RWPE1 (cell line): ENCODE data around the gene IMMP2L.

Source experiments
- CTCF ChIA-PET: fragments of 350-600 bp; sonication (Branson Sonifier 250); formaldehyde crosslinking; extraction: SDS; loops from one replicate; lab custom pipeline; 2021; lab: Yijun Ruan, JAX
- POLR2A ChIA-PET: fragments of 400-600 bp; formaldehyde crosslinking; extraction: SDS; loops from one replicate; lab custom pipeline; 2020; ENCODE audit warnings: antibody characterized with exemption; ENCODE audit not compliant: low non-redundant PET; lab: Yijun Ruan, JAX
- DNase-seq: peaks from one replicate; pipeline ENCODE4 v3.0.0; 2012; ENCODE audit warnings: low spot score
- H3K27ac ChIP-seq: fragments of 450-650 bp; 2 replicates; pipeline ENCODE4 v1.5.1; 2017
- TF ChIP-seq, protein P1 (sequence below): fragments of 450-650 bp; conservative IDR thresholded peaks from 2 replicates; pipeline ENCODE4 v1.5.1; 2017; ENCODE audit warnings: low read depth, mild to moderate bottlenecking

IMMP2L gene

GRCh38 chr7:110897538-110897937, 664.8 kb downstream of the IMMP2L start:
- POLR2A ChIA-PET = no interaction called here
- H3K27ac ChIP-seq = no peak overlapping the region
- TF ChIP-seq, protein P1, sequence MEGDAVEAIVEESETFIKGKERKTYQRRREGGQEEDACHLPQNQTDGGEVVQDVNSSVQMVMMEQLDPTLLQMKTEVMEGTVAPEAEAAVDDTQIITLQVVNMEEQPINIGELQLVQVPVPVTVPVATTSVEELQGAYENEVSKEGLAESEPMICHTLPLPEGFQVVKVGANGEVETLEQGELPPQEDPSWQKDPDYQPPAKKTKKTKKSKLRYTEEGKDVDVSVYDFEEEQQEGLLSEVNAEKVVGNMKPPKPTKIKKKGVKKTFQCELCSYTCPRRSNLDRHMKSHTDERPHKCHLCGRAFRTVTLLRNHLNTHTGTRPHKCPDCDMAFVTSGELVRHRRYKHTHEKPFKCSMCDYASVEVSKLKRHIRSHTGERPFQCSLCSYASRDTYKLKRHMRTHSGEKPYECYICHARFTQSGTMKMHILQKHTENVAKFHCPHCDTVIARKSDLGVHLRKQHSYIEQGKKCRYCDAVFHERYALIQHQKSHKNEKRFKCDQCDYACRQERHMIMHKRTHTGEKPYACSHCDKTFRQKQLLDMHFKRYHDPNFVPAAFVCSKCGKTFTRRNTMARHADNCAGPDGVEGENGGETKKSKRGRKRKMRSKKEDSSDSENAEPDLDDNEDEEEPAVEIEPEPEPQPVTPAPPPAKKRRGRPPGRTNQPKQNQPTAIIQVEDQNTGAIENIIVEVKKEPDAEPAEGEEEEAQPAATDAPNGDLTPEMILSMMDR = no peak
- CTCF ChIA-PET = no interaction called here
- no peak for DNase-seq

DNA sequence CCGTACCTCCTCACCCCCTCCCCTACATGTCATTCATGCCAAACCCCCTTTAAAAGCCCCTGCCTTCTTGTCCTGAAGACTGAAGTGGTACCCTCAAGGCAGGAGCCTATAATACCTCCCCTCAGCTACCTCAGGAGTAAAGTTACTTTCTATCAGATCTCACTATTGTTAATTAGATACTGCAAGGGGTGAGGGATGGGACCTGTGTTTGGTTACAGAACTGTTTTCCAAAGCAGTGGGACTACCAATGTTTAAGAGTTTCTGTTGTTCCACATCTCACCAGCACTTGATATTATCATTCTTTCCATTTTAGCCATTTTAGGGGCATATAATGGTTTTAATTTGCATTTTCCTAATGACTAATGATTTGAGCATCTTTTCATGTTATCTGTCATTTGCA, 668.2 kb downstream of the IMMP2L start:
- H3K27ac ChIP-seq = no peak overlapping the region
- no peak for DNase-seq
- ChIA-PET POLR2A (no interaction called here), CTCF (no interaction called here)
- TF ChIP-seq, protein P1 = no peak

- ChIA-PET POLR2A (no interaction called here), CTCF (no interaction called here)
- TF ChIP-seq, protein P1 = no peak
- H3K27ac ChIP-seq = no peak overlapping the region
- no peak for DNase-seq
Observed at GRCh38 chr7:110891197-110891596, 671.1 kb downstream of the IMMP2L start.

- no peak for DNase-seq
- POLR2A ChIA-PET = no interaction called here
- CTCF ChIA-PET = no interaction called here
Observed at GRCh38 chr7:110890101-110890500, 672.2 kb downstream of the IMMP2L start.

GRCh38 chr7:110889335-110889734, 673.0 kb downstream of the IMMP2L start:
- ChIA-PET CTCF (no interaction called here), POLR2A (no interaction called here)
- no peak for DNase-seq
- no peak overlapping the region for H3K27ac ChIP-seq
- TF ChIP-seq, protein P1 = no peak

More at GRCh38 chr7:110890101-110890500, 672.2 kb downstream of the IMMP2L start:
- no peak overlapping the region for H3K27ac ChIP-seq
- TF ChIP-seq, protein P1 = no peak

DNA sequence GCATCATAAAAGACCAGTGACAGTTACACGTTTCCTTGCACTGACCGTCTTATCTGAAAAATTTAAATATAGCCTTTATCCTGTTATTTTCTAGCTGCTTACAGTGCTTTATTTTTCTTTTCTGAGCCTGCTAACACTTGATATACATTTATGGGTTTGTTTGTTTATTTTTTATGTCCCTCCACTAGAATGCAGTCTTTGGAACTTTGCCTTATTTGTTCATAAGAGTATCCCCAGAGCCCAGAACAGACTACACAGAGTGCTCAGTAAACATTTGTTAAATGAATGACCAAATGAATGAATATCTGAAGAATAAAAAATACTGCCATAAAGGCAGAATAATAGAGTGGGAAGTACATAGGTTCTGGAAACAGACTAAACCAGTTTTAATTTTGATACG, 673.7 kb downstream of the IMMP2L start:
- POLR2A ChIA-PET = no interaction called here
- TF ChIP-seq, protein P1 = no peak
- DNase-seq = no peak
- CTCF ChIA-PET = no interaction called here
- H3K27ac ChIP-seq = no peak overlapping the region
